Pancreas (tissue), 10 donors: Measurements from ENCODE around the gene DIP2C. TPM values are rescaled to one million over a fixed set of nuclear protein-coding genes. Genes with fewer than 3 reads are reported as not detected.

Experiments used
- ATAC-seq, 4 donors: fragments of 200-7000 bp; cut with Tn5 transposase; one replicate each; pipeline versions ENCODE4 v1.8.0 to v1.9.1; 2020; ENCODE audit warnings: mild to moderate bottlenecking in 4 of 4, moderate library complexity in 4 of 4
- DNase-seq, 6 donors: peaks; one replicate each; pipeline ENCODE4 v3.0.0-alpha.2; 2020
- FAIRE-seq: peaks from 2 replicates; lab custom pipeline; 2012; peaks lifted over from hg19 to GRCh38; lab: Jason Lieb, UNC
- H3K27ac ChIP-seq, 4 donors: fragments of 200-600 bp; sonication (generic); 1 replicate in 3 of 4; 2 replicates in 1 of 4; pipeline versions ENCODE4 v1.5.0 to v1.8.0; 2020
- H3K27me3 ChIP-seq, 4 donors: fragments of 200-600 bp; one replicate each; pipeline ENCODE4 v1.8.0; 2021
- H3K36me3 ChIP-seq, 3 donors: fragments of 200-600 bp; sonication (generic) in 1 of 3; one replicate each; pipeline versions ENCODE4 v1.5.0 to v1.8.0; 2020 to 2021
- H3K4me1 ChIP-seq, 3 donors: fragments of 200-600 bp; one replicate each; pipeline ENCODE4 v1.8.0; 2021
- H3K4me3 ChIP-seq, 4 donors: fragments of 200-600 bp; sonication (generic) in 2 of 4; one replicate each; pipeline versions ENCODE4 v1.5.0 to v1.8.0; 2020 to 2021
- H3K9me3 ChIP-seq, 4 donors: fragments of 200-600 bp; one replicate each; pipeline ENCODE4 v1.8.0; 2021
- WGBS, 2 donors: extraction: QIAGEN DNeasy Blood & Tissue Kit; methylation state at CpG; one replicate each; pipeline ENCODE4 v1.1.7; 2013; 5-methylcytosine and 5-hydroxymethylcytosine counted together
- intact Hi-C, 3 donors: fragments of 100-400 bp; cut with DNase I; formaldehyde crosslinking; loops; one replicate each; pipeline versions ENCODE4 v1.11.1 to v1.14.2; 2022
- polyA plus RNA-seq, 2 donors: library from polyadenylated mRNA; stranded (reverse); fragments of 200-250 nt; gene quantifications; one replicate each; pipeline ENCODE4 v1.2.3, GENCODE V29; 2013
- total RNA-seq, 6 donors: library from RNA; stranded (reverse); fragmentation: NEBNext Ultra II Directional in 4 of 6; extraction: Animal tissue kit (Norgen Biotek cat#: 25700) in 4 of 6; gene quantifications; one replicate each; pipeline versions ENCODE4 v1.2.1 to v1.2.4, GENCODE V29; 2021 to 2023
- TF ChIP-seq, protein P1 (sequence below), 4 donors: fragments of 200-600 bp; sonication (generic) in 3 of 4; IDR thresholded peaks; one replicate each; pipeline versions ENCODE4 v1.5.0 to v1.8.0; 2021; ENCODE audit warnings: antibody characterized with exemption in 4 of 4
- donor health status: healthy with polysubstance abuse.
- donor health status: DM: no; HTN: no; CAD: no; lungs with moderate emphysema.
- donor health status: DM: no; HTN: no; CAD: no.
- donor health status: control.
- donor health status: control.
- donor health status: Bipolar disorder and iron deficiency.
- donor health status: DM: yes; HTN: yes; CAD: no.
- donor health status: DM: no; HTN: no; CAD: no.
- donor health status: DM: no; HTN: no; CAD: no.
- donor health status: DM: yes; HTN: yes; CAD: no.

The DIP2C gene
- total and polyA plus RNA-seq, 8 donors, result 4.3 to 11.8 (median 7.3) TPM

DNA sequence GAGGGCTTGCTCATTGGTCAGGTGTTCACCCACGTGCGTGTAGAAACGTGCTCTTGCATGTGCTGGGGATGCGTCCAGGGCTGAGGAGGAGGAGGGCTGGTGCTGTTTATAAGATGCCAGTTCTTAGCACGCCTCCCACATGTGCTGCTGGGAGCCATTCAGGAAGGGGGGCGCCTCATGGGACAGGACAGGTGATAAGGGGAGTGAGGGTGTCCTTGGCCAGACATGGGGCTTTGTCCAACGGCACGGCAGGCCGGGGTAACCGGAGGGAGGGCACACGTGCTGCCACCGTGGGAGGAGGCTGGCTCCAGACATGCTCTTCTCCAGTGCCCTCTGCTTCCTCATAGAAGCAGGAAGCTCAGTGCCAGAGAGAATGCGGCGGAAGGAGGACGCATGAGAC lies 404.3 kb downstream of the DIP2C start:
- no peak overlapping the region for H3K4me3 ChIP-seq
- no peaks in the 10 kb centered on the region for H3K4me1 ChIP-seq
- intact Hi-C loops, result no loop called here
- no peak overlapping the region for H3K27ac ChIP-seq
- H3K9me3 ChIP-seq, result no peaks in the 10 kb centered on the region
- peaks cover 0 to 11% (median 0%) of the 10 kb centered on the region in 3 donors for H3K36me3 ChIP-seq
- H3K27me3 ChIP-seq, result no peaks in the 10 kb centered on the region
- FAIRE-seq, result no peak
- peak in 1 of 4 donors; percentile 14 for ATAC-seq
- DNase-seq, result peak in 1 of 6 donors; percentile 17
- TF ChIP-seq, protein P1, sequence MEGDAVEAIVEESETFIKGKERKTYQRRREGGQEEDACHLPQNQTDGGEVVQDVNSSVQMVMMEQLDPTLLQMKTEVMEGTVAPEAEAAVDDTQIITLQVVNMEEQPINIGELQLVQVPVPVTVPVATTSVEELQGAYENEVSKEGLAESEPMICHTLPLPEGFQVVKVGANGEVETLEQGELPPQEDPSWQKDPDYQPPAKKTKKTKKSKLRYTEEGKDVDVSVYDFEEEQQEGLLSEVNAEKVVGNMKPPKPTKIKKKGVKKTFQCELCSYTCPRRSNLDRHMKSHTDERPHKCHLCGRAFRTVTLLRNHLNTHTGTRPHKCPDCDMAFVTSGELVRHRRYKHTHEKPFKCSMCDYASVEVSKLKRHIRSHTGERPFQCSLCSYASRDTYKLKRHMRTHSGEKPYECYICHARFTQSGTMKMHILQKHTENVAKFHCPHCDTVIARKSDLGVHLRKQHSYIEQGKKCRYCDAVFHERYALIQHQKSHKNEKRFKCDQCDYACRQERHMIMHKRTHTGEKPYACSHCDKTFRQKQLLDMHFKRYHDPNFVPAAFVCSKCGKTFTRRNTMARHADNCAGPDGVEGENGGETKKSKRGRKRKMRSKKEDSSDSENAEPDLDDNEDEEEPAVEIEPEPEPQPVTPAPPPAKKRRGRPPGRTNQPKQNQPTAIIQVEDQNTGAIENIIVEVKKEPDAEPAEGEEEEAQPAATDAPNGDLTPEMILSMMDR (IDR thresholded peaks at IDR 0.05), result no peak
- 77 to 81% methylated on average over 15 of the region's 15 CpGs for WGBS, 2 donors

GRCh38 chr10:283916-284356 lies 405.5 kb downstream of the DIP2C start:
- Histone ChIP-seq H3K27ac (no peak overlapping the region), H3K4me1 (no peaks in the 10 kb centered on the region), H3K36me3 (peaks cover 0 to 15% (median 0%) of the 10 kb centered on the region in 3 donors), H3K9me3 (no peaks in the 10 kb centered on the region), H3K4me3 (no peak overlapping the region), H3K27me3 (no peaks in the 10 kb centered on the region)
- FAIRE-seq (no peak), ATAC-seq (no peak), DNase-seq (no peak)
- intact Hi-C loops, result no loop called here
- TF ChIP-seq, protein P1 (IDR thresholded peaks at IDR 0.05), result no peak
- WGBS, 2 donors, result 90 to 95% methylated on average over 7 of the region's 7 CpGs

GRCh38 chr10:283140-283479 lies 406.4 kb downstream of the DIP2C start:
- WGBS, 2 donors, result 92 to 95% methylated on average over 8 of the region's 8 CpGs
- TF ChIP-seq, protein P1 (IDR thresholded peaks at IDR 0.05), result no peak
- Histone ChIP-seq H3K27ac (no peak overlapping the region), H3K27me3 (no peaks in the 10 kb centered on the region), H3K9me3 (no peaks in the 10 kb centered on the region), H3K4me3 (no peak overlapping the region), H3K4me1 (no peaks in the 10 kb centered on the region), H3K36me3 (peaks cover 0 to 15% (median 0%) of the 10 kb centered on the region in 3 donors)
- DNase-seq, result no peak
- no peak for ATAC-seq
- FAIRE-seq, result no peak
- intact Hi-C loops, result no loop called here

GRCh38 chr10:282294-283139 lies 407.0 kb downstream of the DIP2C start:
- ATAC-seq, result no peak
- Histone ChIP-seq H3K36me3 (peaks cover 0 to 18% (median 0%) of the 10 kb centered on the region in 3 donors), H3K27me3 (no peaks in the 10 kb centered on the region), H3K9me3 (no peaks in the 10 kb centered on the region), H3K4me1 (no peaks in the 10 kb centered on the region), H3K4me3 (no peak overlapping the region), H3K27ac (no peak overlapping the region)
- intact Hi-C loops, result no loop called here
- TF ChIP-seq, protein P1 (IDR thresholded peaks at IDR 0.05), result no peak
- FAIRE-seq, result no peak
- 82 to 84% methylated on average over 7 of the region's 7 CpGs for WGBS, 2 donors
- no peak for DNase-seq

- H3K4me3 ChIP-seq, result no peak overlapping the region
- WGBS, 2 donors, result 85 to 89% methylated on average over 10 of the region's 10 CpGs
- H3K9me3 ChIP-seq, result no peaks in the 10 kb centered on the region
- H3K27ac ChIP-seq, result no peak overlapping the region
- intact Hi-C loops, result no loop called here
- no peak for DNase-seq
- ATAC-seq, result no peak
- H3K36me3 ChIP-seq, result peaks cover 0 to 18% (median 3%) of the 10 kb centered on the region in 3 donors
- no peaks in the 10 kb centered on the region for H3K27me3 ChIP-seq
- TF ChIP-seq, protein P1 (IDR thresholded peaks at IDR 0.05), result no peak
- H3K4me1 ChIP-seq, result no peaks in the 10 kb centered on the region
- no peak for FAIRE-seq
Observed at GRCh38 chr10:279655-280054, 409.8 kb downstream of the DIP2C start.
